UCSD-AML1 (cell line): ENCODE results near the gene TMEM86A.

ENCODE experiments used
- DNase-seq: peaks from one replicate; lab custom pipeline; 2025; ENCODE audit not compliant: unreplicated experiment; lab: John Stamatoyannopoulos, UW

The TMEM86A gene

DNA sequence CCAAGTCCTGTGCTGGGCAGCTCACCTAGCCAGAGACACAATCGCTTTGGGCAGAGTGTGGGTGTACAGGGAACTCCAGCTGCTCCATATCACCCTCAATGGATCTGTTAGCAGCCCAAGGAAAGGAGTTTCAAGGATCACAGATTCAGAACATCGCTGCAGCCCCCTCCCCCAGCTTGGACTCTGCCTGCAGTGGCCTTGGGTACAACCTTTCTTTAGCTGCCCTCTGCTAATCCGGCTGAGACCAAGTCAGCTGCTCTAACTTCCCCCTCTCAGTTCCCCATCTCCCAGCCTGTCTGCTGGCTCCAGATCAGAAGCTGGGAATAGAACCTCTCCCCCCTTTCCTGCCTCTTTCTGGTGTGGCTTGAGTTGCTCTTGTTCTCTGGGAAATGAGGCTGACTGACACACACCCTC is 1.3 kb downstream of the TMEM86A start:
- DNase-seq: peak; percentile 19

- DNase-seq: no peak
Observed at GRCh38 chr11:18700375-18700774, 1.8 kb downstream of the TMEM86A start.

- DNase-seq: no peak
Observed at GRCh38 chr11:18700872-18701271, 2.3 kb downstream of the TMEM86A start.

DNA sequence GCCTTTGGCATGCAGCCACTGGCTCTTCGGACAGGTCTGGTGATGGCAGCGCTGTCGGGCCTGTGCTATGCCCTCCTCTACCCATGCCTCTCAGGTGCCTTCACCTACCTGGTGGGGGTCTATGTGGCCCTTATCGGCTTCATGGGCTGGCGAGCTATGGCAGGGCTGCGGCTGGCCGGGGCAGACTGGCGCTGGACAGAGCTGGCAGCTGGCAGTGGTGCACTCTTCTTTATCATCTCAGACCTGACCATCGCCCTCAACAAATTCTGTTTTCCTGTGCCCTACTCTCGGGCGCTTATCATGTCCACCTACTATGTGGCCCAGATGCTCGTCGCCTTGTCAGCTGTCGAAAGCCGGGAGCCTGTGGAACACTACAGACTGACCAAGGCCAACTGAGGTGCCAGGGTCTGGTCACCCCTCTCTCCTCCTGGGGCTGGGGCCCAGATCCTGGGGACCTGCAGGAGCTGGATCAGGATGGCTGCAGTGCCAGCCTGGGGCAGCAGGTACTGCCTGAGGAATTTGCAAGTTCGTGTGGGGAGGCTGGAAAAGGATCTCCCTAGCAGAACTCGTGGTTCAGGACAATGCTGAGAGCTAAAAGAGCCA is 3.1 kb downstream of the TMEM86A start:
- DNase-seq: no peak

DNA sequence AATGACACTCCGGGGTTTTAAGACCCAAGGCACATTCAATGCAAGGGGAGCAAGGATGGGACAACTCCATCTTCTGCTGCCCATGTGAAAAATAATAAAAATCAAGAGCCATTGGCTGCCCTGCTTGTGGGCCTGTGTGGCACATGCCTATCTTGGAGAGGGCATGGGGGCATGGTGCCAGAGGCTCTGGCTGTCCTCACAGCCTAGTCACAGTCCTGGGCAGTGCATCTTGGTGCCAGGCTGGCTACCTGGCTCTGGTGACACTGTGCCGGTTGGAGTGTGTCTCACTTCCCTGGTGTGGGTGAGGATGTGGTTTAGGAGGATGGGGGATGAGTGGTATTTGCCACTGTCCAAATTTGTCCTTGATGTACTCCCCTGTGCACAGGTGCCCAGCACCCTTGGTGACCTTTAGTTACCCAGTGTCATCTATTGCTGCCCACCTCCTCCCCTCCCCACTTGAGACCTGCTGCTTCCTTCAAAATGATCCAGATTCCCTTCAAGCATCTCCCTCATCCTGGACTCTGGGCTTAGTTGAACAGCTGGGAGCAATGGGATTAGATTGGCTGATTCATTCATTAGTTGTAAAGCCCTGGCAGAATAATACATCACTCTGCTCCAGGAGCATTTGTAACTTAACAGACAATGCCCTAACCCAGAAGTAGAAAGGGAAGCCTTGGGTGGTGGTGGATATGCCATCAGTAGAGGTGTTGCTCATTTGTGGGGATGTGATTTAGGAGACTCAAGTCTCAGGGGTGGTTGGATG is 4.6 kb downstream of the TMEM86A start:
- DNase-seq: no peak

DNA sequence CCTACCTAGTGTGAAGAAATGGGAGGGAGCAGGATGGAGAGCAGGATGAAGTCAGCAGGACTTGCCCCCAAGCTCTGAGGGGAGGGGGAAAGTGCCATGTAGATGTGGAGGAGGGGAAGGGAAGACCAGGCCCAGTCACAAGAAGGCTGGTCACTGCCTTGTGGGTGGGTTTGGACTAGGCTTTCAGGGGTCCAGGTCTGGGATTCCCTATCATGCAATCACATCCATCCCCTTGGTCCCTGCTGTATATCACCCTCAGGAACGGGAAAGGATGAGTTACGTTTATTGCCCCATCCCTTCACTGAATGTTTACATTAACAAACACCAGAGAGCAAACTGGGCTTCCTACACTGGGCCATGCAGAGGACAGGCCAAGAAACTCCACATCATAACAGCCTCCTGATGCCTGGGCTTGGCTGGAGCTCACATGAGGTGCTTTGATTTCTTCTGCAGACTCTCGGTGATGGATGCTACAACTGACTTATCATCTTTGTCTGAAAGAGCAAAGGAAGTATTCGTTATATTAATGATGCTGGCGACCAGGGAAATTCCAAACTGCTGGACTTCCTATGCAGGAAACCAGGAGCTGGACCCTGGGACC is 5.6 kb downstream of the TMEM86A start:
- no peak for DNase-seq

GRCh38 chr11:18704698-18705097 is 6.1 kb downstream of the TMEM86A start:
- DNase-seq: no peak

GRCh38 chr11:18705651-18706281 is 7.2 kb downstream of the TMEM86A start:
- DNase-seq: no peak

- no peak for DNase-seq
Observed at GRCh38 chr11:18706330-18707243, 8.0 kb downstream of the TMEM86A start.

- DNase-seq: no peak
Observed at GRCh38 chr11:18707811-18708340, 9.3 kb downstream of the TMEM86A start.

DNA sequence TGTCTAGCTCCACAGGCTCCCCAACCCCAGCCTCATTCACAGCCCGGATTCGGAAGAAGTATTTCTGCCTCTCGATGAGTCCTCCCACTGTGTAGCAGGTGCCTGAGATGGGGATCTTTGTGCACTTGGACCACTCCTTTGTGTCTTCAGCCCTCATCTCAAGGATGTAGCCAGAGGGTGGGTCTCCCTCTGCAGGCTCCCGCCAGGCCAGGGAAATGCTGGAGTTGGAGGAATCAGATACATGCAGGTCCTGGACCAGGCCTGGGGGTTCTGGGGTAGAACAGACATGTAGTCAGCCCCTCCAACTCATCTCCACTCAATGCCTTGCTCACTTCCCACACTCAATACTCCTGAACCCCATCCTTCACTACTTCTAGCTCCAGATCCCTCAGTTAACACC is 10.8 kb downstream of the TMEM86A start:
- no peak for DNase-seq

DNA sequence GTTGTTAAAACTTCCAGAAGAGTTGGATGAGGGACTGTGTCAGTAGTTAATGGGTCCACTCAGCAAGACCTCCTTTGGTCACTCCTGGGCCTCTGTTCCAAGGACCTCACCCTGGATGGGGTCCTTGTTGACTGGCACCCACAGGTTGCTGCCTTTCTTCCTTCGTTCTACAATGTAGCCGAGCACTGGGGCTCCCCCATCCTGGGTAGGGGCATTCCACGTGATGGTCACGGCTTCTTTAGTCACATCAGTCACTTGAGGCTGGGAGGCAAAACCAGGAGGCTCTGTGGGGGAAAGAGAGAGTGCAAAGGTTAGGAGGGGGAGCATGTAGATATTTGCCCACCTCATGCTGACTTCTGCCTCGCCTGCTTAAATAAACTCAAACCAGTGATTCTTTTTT is 12.0 kb downstream of the TMEM86A start:
- DNase-seq: no peak

DNA sequence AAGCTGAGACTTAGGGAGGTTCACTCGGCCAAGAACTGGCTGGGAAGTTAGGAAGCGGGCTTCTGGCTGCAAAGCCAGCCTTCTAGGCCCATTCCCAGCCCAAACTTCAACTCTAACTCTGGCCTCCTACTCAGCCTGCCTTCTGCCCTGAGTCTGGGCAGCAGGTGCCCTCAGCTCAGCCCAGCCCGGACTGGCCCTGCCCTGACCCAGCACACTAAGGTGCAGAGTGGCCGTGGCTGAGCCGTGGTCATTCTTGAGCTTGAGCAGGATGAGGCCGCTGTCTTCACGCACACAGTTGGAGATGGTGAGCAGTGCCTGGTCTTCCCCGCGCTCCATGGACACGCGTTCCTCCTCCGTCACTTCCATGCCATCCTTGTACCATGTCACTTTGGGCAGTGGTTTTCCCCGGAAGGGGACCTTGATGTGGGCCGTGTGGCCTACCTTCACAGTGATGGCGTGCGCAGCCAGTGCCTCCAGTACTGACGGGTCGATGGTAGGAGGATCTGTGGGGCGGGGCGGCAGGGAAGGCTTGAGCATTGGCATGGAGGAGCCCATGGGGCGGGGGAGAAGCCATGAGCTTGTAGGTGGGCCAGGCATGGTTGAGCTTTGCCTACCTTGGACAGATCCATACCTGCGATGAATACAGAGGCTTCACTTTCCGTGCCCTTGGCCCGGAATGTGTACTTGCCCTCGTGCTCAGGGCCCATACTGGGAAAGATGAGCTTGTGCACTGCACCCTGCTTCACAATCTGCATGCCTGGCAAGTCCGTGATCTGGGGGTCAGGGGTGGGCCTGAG is 15.3 kb downstream of the TMEM86A start:
- no peak for DNase-seq

DNA sequence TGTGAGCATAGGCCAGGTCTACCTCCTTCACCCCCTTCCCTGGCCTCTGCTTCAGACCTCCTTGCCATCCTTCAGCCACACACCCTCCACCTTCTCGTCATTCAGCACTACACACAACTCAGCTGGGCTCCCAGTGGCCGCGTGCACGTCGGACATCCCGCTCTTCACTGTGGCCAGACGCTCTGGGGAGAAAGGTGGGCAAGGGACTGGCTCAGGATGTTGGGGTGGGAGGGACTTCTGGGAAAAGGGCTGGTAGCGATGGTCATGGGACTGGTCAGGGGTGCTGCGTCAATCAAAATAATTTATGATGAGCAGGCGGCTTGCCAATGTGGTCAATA is 15.8 kb downstream of the TMEM86A start:
- no peak for DNase-seq

- DNase-seq: no peak
Observed at GRCh38 chr11:18715476-18715875, 16.9 kb downstream of the TMEM86A start.

DNA sequence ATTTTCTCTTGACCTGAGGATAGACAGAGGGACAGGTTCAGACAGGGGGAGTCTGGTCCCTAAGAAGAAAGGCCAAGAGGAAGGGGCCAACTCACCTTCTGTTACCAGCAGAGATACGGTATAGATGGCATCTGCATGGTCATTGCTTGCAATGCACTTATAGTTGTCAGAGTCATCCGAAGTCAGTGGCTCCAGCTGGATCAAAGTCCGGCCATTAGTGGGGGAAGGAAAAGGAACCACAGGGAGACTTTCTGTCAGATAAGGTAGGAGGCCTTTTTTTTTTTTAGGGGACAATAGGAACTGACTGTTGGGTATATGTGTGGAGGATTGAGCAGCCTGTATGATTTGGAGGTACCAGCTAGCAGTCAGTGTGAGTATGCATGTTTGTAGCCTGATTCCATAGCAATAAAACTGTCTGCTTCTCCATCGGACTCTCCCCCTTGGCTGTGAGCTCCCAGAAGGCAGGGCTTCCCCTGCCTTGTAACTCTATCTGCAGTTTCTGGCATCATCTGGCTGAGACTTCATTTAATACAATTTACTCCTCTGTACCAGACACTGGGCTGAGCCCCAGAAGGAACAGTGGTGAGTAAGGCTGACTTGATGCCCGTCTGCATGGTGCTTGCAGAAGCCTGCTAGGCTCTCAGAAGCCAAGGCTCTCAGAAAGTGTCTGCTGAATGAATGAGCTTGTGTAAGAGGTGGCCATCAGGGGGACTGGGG is 21.7 kb downstream of the TMEM86A start:
- DNase-seq: no peak

- peak; percentile 47 for DNase-seq
Observed at GRCh38 chr11:18720808-18721560, 22.4 kb downstream of the TMEM86A start.

DNA sequence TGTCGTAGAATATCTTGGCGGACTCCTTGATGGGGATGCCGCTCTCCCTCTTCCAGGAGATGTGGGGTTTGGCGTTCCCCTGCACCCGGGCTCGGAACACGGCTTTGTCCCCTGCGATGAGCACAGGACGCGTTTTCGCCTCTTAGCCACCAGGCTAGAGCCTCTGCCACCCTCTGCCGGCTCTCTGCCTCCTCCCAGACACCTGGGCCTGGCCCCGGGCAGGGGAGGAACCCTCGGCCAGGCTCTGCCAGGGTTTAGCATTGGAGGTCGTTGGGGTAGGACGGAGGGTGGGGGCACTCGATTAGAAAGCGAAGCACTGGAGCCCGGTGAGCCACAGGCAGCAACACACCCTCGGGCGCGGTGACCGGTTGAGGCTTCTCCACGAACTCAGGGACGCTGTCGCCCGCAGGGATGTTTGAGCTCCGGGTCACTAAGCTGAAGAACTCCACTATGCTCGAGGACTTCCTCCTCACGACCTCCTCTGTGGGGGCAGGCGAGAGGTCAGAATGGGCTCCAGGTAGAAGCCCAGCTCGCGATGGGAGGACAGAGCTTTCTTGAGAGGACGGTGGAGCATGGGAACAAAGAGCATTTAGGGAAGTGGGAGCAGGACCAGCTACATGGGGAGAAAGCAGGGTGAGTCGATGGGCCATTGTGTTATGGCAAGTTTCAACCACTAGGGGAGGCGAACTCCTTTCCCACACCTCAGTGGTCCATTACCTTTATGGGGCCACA is 23.1 kb downstream of the TMEM86A start:
- DNase-seq: peak; percentile 48
